NCI-H748 treated with DMSO at 0.1 percent for 48 hours (cell line): Measurements from ENCODE around the gene KCNIP3.

Experiments
- DNase-seq: peaks from one replicate; lab custom pipeline; 2025; lab: John Stamatoyannopoulos, UW

Gene KCNIP3

GRCh38 chr2:95275151-95275515, 22.0 kb upstream of the KCNIP3 start:
- no peak for DNase-seq

GRCh38 chr2:95275601-95276243, 21.4 kb upstream of the KCNIP3 start:
- no peak for DNase-seq

- DNase-seq = no peak
Measured at GRCh38 chr2:95276244-95276887, 20.8 kb upstream of the KCNIP3 start.

GRCh38 chr2:95276888-95277245, 20.3 kb upstream of the KCNIP3 start:
- DNase-seq = no peak

- no peak for DNase-seq
Measured at GRCh38 chr2:95277246-95277906, 19.8 kb upstream of the KCNIP3 start.

- DNase-seq = no peak
Measured at GRCh38 chr2:95278051-95278471, 19.1 kb upstream of the KCNIP3 start.

- DNase-seq = no peak
Measured at GRCh38 chr2:95278637-95279225, 18.4 kb upstream of the KCNIP3 start.

- no peak for DNase-seq
Measured at GRCh38 chr2:95279435-95280035, 17.6 kb upstream of the KCNIP3 start.

- no peak for DNase-seq
Measured at GRCh38 chr2:95281071-95281470, 16.1 kb upstream of the KCNIP3 start.

- DNase-seq = no peak
Measured at GRCh38 chr2:95281786-95282185, 15.4 kb upstream of the KCNIP3 start.

GRCh38 chr2:95282458-95282857, 14.7 kb upstream of the KCNIP3 start:
- no peak for DNase-seq

- no peak for DNase-seq
Measured at GRCh38 chr2:95283562-95283961, 13.6 kb upstream of the KCNIP3 start.

- DNase-seq = no peak
Measured at GRCh38 chr2:95284886-95285541, 12.1 kb upstream of the KCNIP3 start.

- no peak for DNase-seq
Measured at GRCh38 chr2:95285542-95285932, 11.6 kb upstream of the KCNIP3 start.

GRCh38 chr2:95287336-95287735, 9.8 kb upstream of the KCNIP3 start:
- no peak for DNase-seq

GRCh38 chr2:95287806-95288205, 9.3 kb upstream of the KCNIP3 start:
- no peak for DNase-seq

GRCh38 chr2:95289253-95289652, 7.9 kb upstream of the KCNIP3 start:
- no peak for DNase-seq

- DNase-seq = no peak
Measured at GRCh38 chr2:95291222-95291621, 5.9 kb upstream of the KCNIP3 start.

- no peak for DNase-seq
Measured at GRCh38 chr2:95292623-95293260, 4.4 kb upstream of the KCNIP3 start.

GRCh38 chr2:95294579-95295250, 2.4 kb upstream of the KCNIP3 start:
- no peak for DNase-seq

GRCh38 chr2:95295376-95295775, 1.8 kb upstream of the KCNIP3 start:
- DNase-seq = no peak
